C4-2B (cell line): ENCODE results near the gene PDIK1L.

Experiments
- H3K27ac ChIP-seq: fragments of 450-650 bp; 2 replicates; pipeline ENCODE4 v1.5.1; 2017
- CTCF ChIP-seq: fragments of 450-650 bp; conservative IDR thresholded peaks from 2 replicates; pipeline ENCODE4 v1.5.1; 2017; ENCODE audit warnings: mild to moderate bottlenecking
- ZFX ChIP-seq: fragments of 450-650 bp; IDR thresholded peaks from 2 replicates; pipeline ENCODE4 v1.6.1; 2017

PDIK1L gene

GRCh38 chr1:26110731-26111529 is 694 bp upstream of the PDIK1L start:
- H3K27ac ChIP-seq, result peak overlapping the region; percentile 96
- TF ChIP-seq ZFX, result peak; percentile 72
- no peak for TF ChIP-seq CTCF

GRCh38 chr1:26112407-26112775 is 767 bp downstream of the PDIK1L start:
- peak overlapping the region; percentile 96 for H3K27ac ChIP-seq
- TF ChIP-seq ZFX, result no peak
- no peak for TF ChIP-seq CTCF

GRCh38 chr1:26114165-26114927 is 2.7 kb downstream of the PDIK1L start:
- H3K27ac ChIP-seq, result no peak overlapping the region

GRCh38 chr1:26119892-26120608 is 8.4 kb downstream of the PDIK1L start:
- H3K27ac ChIP-seq, result no peak overlapping the region
- TF ChIP-seq ZFX, result no peak
- no peak for TF ChIP-seq CTCF

More at GRCh38 chr1:26114165-26114927, 2.7 kb downstream of the PDIK1L start:
- TF ChIP-seq CTCF (no peak), ZFX (no peak)

- H3K27ac ChIP-seq, result no peak overlapping the region; the same call in 1 of the 2 replicates
- TF ChIP-seq CTCF (no peak), ZFX (no peak)
Measured at GRCh38 chr1:26121854-26122773, 10.5 kb downstream of the PDIK1L start.

GRCh38 chr1:26122988-26123973 is 11.7 kb downstream of the PDIK1L start:
- TF ChIP-seq CTCF (no peak), ZFX (no peak)
- no peak overlapping the region for H3K27ac ChIP-seq
